ENCODE measurements around the gene ROR2. TPM values are rescaled to one million over a fixed set of nuclear protein-coding genes. Genes with fewer than 3 reads are reported as not detected.

ROR2 gene
- total RNA-seq, 3 donors from 2014 or later (not counting 1 experiment from before 2014, with no cell fraction given), result 1.7 TPM; not detected in 2

GRCh38 chr9:91842358-91843049, 107.5 kb downstream of the ROR2 start:
- H3K36me3 Mint-ChIP-seq, result no peaks in the 10 kb centered on the region
- ATAC-seq, result no peak
- Histone ChIP-seq H3K4me3 (ENCODE audit: low read length) (no peak overlapping the region), H3K4me1 (ENCODE audit: control insufficient read depth, insufficient read depth, low read length) (peaks cover 7% of the 10 kb centered on the region), H3K9me3 (ENCODE audit: control insufficient read depth, insufficient read depth, low read length) (no peaks in the 10 kb centered on the region), H3K27ac (ENCODE audit: low read length) (no peak overlapping the region), H3K36me3 (ENCODE audit: control insufficient read depth, insufficient read depth, low read length) (no peaks in the 10 kb centered on the region), H3K27me3 (ENCODE audit: control insufficient read depth, insufficient read depth, low read length) (no peaks in the 10 kb centered on the region)
- 60% methylated on average over 8 of the region's 9 CpGs for WGBS (ENCODE audit: insufficient coverage)
- peaks cover 0 to 5% of the 10 kb centered on the region in 2 donors for H3K4me1 Mint-ChIP-seq
- H3K9me3 Mint-ChIP-seq, result no peaks in the 10 kb centered on the region
- H3K27ac Mint-ChIP-seq, result no peak overlapping the region
- intact Hi-C loops (cut with micrococcal nuclease), result no loop called here
- H3K27me3 Mint-ChIP-seq (ENCODE audit: low read depth in 2 of 2), result peaks cover 19 to 24% of the 10 kb centered on the region in 2 donors
- TF ChIP-seq CTCF (IDR thresholded peaks at IDR 0.05), result no peak
- DNase-seq, result no peak
- no peak overlapping the region for H3K4me3 Mint-ChIP-seq

- ATAC-seq (no peak), DNase-seq (no peak)
- Histone ChIP-seq H3K36me3 (ENCODE audit: control insufficient read depth, insufficient read depth, low read length) (no peaks in the 10 kb centered on the region), H3K9me3 (ENCODE audit: control insufficient read depth, insufficient read depth, low read length) (no peaks in the 10 kb centered on the region), H3K4me1 (ENCODE audit: control insufficient read depth, insufficient read depth, low read length) (peaks cover 7% of the 10 kb centered on the region), H3K27ac (ENCODE audit: low read length) (no peak overlapping the region), H3K4me3 (ENCODE audit: low read length) (no peak overlapping the region), H3K27me3 (ENCODE audit: control insufficient read depth, insufficient read depth, low read length) (no peaks in the 10 kb centered on the region)
- intact Hi-C loops (cut with micrococcal nuclease), result no loop called here
- H3K4me3 Mint-ChIP-seq, result no peak overlapping the region
- WGBS (ENCODE audit: insufficient coverage), result 80% methylated on average over 5 of the region's 5 CpGs
- H3K36me3 Mint-ChIP-seq, result no peaks in the 10 kb centered on the region
- peaks cover 16 to 24% of the 10 kb centered on the region in 2 donors for H3K27me3 Mint-ChIP-seq (ENCODE audit: low read depth in 2 of 2)
- H3K4me1 Mint-ChIP-seq, result peaks cover 0 to 5% of the 10 kb centered on the region in 2 donors
- no peak for TF ChIP-seq CTCF (IDR thresholded peaks at IDR 0.05)
- H3K27ac Mint-ChIP-seq, result no peak overlapping the region
- no peaks in the 10 kb centered on the region for H3K9me3 Mint-ChIP-seq
Observed at GRCh38 chr9:91841591-91841990, 108.4 kb downstream of the ROR2 start.

- H3K27ac Mint-ChIP-seq, result no peak overlapping the region
- WGBS (ENCODE audit: insufficient coverage), result 88% methylated on average over 6 of the region's 6 CpGs
- H3K4me3 Mint-ChIP-seq, result no peak overlapping the region
- no peaks in the 10 kb centered on the region for H3K36me3 Mint-ChIP-seq
- TF ChIP-seq CTCF (IDR thresholded peaks at IDR 0.05), result no peak
- intact Hi-C loops (cut with micrococcal nuclease), result no loop called here
- no peaks in the 10 kb centered on the region for H3K36me3 ChIP-seq (ENCODE audit: control insufficient read depth, insufficient read depth, low read length)
- H3K9me3 Mint-ChIP-seq, result no peaks in the 10 kb centered on the region
- DNase-seq (no peak), ATAC-seq (no peak)
- H3K4me1 ChIP-seq (ENCODE audit: control insufficient read depth, insufficient read depth, low read length), result peaks cover 7% of the 10 kb centered on the region
- peaks cover 0 to 5% of the 10 kb centered on the region in 2 donors for H3K4me1 Mint-ChIP-seq
- H3K27me3 Mint-ChIP-seq (ENCODE audit: low read depth in 2 of 2), result peaks cover 9 to 24% of the 10 kb centered on the region in 2 donors
- H3K9me3 ChIP-seq (ENCODE audit: control insufficient read depth, insufficient read depth, low read length), result no peaks in the 10 kb centered on the region
- no peak overlapping the region for H3K4me3 ChIP-seq (ENCODE audit: low read length)
- no peaks in the 10 kb centered on the region for H3K27me3 ChIP-seq (ENCODE audit: control insufficient read depth, insufficient read depth, low read length)
- H3K27ac ChIP-seq (ENCODE audit: low read length), result no peak overlapping the region
Observed at GRCh38 chr9:91840882-91841281, 109.1 kb downstream of the ROR2 start.

- TF ChIP-seq CTCF (IDR thresholded peaks at IDR 0.05), result no peak
- Mint-ChIP-seq H3K4me3 (no peak overlapping the region), H3K36me3 (no peaks in the 10 kb centered on the region), H3K27me3 (ENCODE audit: low read depth in 2 of 2) (peaks cover 7 to 24% of the 10 kb centered on the region in 2 donors), H3K9me3 (no peaks in the 10 kb centered on the region), H3K4me1 (peaks cover 0 to 5% of the 10 kb centered on the region in 2 donors), H3K27ac (no peak overlapping the region)
- intact Hi-C loops (cut with micrococcal nuclease), result no loop called here
- 87% methylated on average over 8 of the region's 8 CpGs for WGBS (ENCODE audit: insufficient coverage)
- Histone ChIP-seq H3K4me3 (ENCODE audit: low read length) (no peak overlapping the region), H3K9me3 (ENCODE audit: control insufficient read depth, insufficient read depth, low read length) (no peaks in the 10 kb centered on the region), H3K27me3 (ENCODE audit: control insufficient read depth, insufficient read depth, low read length) (no peaks in the 10 kb centered on the region), H3K4me1 (ENCODE audit: control insufficient read depth, insufficient read depth, low read length) (peaks cover 7% of the 10 kb centered on the region), H3K27ac (ENCODE audit: low read length) (no peak overlapping the region), H3K36me3 (ENCODE audit: control insufficient read depth, insufficient read depth, low read length) (no peaks in the 10 kb centered on the region)
- ATAC-seq (no peak), DNase-seq (no peak)
Observed at GRCh38 chr9:91840469-91840868, 109.6 kb downstream of the ROR2 start.

All from natural killer cell (primary cell).